GM12878 (cell line): ENCODE results near the gene MFAP1. TPM values are rescaled to one million over a fixed set of nuclear protein-coding genes. Genes with fewer than 3 reads are reported as not detected.

Experiments
- CUX1 ChIP-seq: IDR thresholded peaks from 2 replicates; pipeline ENCODE4 v1.6.1; 2012; ENCODE audit warnings: improper control_type of control experiment, low read depth, low read length; ENCODE audit not compliant: insufficient replicate concordance
- HCFC1 ChIP-seq: fragments of 150-350 bp; IDR thresholded peaks from 2 replicates; pipeline ENCODE4 v1.6.1; 2014; ENCODE audit warnings: low read length
- KAT2A ChIP-seq: conservative IDR thresholded peaks from 2 replicates; pipeline ENCODE4 v1.6.1; 2011; ENCODE audit warnings: low read depth, low read length; ENCODE audit not compliant: control insufficient read depth
- PML ChIP-seq: IDR thresholded peaks from 2 replicates; pipeline ENCODE4 v1.6.1; 2012; ENCODE audit warnings: low read length, inconsistent platforms
- POU2F2 ChIP-seq: IDR thresholded peaks from 3 replicates; pipeline ENCODE4 v1.6.1; 2011; ENCODE audit warnings: low read depth, mild to moderate bottlenecking, low read length, borderline replicate concordance
- SUPT20H ChIP-seq: IDR thresholded peaks from 2 replicates; pipeline ENCODE4 v1.6.1; 2011; ENCODE audit warnings: low read depth, mild to moderate bottlenecking, low read length, moderate library complexity, borderline replicate concordance; ENCODE audit not compliant: control insufficient read depth
- polyA plus RNA-seq, 11 experiments: library from polyadenylated mRNA; depleted of rRNA in 4 of 11; unstranded in 6 of 11; stranded (reverse) in 5 of 11; fragments of >200 nt; fragmentation: Nextera tagmentation in 4 of 11; fragmentation: Illumina TruSeq in 1 of 11; extraction: Ambion mirVana in 4 of 11; extraction: Trizol in 1 of 11; gene quantifications; 1 replicate in 1 of 11; 2 replicates in 10 of 11; pipeline versions ENCODE4 v1.2.1 to v1.2.3, GENCODE V29; 2011 to 2016; ENCODE audit warnings: inconsistent platforms in 2 of 11, missing spikeins in 2 of 11, low read depth in 1 of 11
- total RNA-seq, 4 experiments: library from RNA; depleted of rRNA in 3 of 4; stranded (reverse); fragments of >200 nt in 3 of 4; fragmentation: Illumina TruSeq in 1 of 4; extraction: Trizol in 1 of 4; gene quantifications; 2 replicates each; pipeline versions ENCODE4 v1.2.1 to v1.2.3, GENCODE V29; 2013 to 2021

The MFAP1 gene
- total and polyA plus RNA-seq, 10 of the 15 experiments (the other 5 are each of a cell fraction or from before 2014, with no cell fraction given), result 24.5 to 67.3 (median 47.4) TPM

GRCh38 chr15:43795197-43795596, 29.3 kb downstream of the MFAP1 start (continued):
- TF ChIP-seq CUX1 (no peak), SUPT20H (no peak), POU2F2 (no peak), KAT2A (no peak), PML (0 out of 2 replicates have a peak, but pooled peaks have one; percentile 39), HCFC1 (no peak)
